Neural cell (in vitro differentiated cells): ENCODE data around the gene PLA2G5. TPM values are rescaled to one million over a fixed set of nuclear protein-coding genes. Genes with fewer than 3 reads are reported as not detected.

ENCODE experiments used
- H2AFZ ChIP-seq: fragments of 200-600, 300-800 bp; sonication (generic), shearing (Covaris generic); 2 replicates; pipeline ENCODE4 v1.6.0; 2014; ENCODE audit warnings: low read depth, mild to moderate bottlenecking, antibody characterized with exemption, low read length, moderate library complexity
- H3F3A ChIP-seq: fragments of 200-600 bp; shearing (Covaris generic); 2 replicates; pipeline ENCODE4 v1.6.1; 2016; ENCODE audit warnings: mild to moderate bottlenecking, moderate library complexity, mixed read lengths, antibody characterized with exemption, low read length; ENCODE audit not compliant: insufficient read depth, poor library complexity, severe bottlenecking
- H3K27ac ChIP-seq: fragments of 200-600, 300-800 bp; sonication (generic), shearing (Covaris generic); 2 replicates; pipeline ENCODE4 v1.5.1; 2014; ENCODE audit warnings: mild to moderate bottlenecking, low read length, moderate library complexity
- H3K27me3 ChIP-seq: fragments of 300-800, 200-600 bp; sonication (generic), shearing (Covaris generic); 2 replicates; pipeline ENCODE4 v1.6.0; 2014; ENCODE audit warnings: mild to moderate bottlenecking, low read depth, low read length, moderate library complexity; ENCODE audit not compliant: insufficient read depth
- H3K36me3 ChIP-seq: fragments of 300-800, 200-600 bp; sonication (generic), shearing (Covaris generic); 2 replicates; pipeline ENCODE4 v1.5.1; 2014; ENCODE audit warnings: mild to moderate bottlenecking, antibody characterized with exemption, low read length, moderate library complexity; ENCODE audit not compliant: insufficient read depth
- H3K4me2 ChIP-seq: fragments of 300-800, 200-600 bp; sonication (generic), shearing (Covaris generic); 2 replicates; pipeline ENCODE4 v1.6.0; 2014; ENCODE audit warnings: mild to moderate bottlenecking, low read length
- H3K4me3 ChIP-seq: fragments of 300-800, 200-600 bp; sonication (generic), shearing (Covaris generic); 2 replicates; pipeline ENCODE4 v1.5.1; 2014; ENCODE audit warnings: mild to moderate bottlenecking, low read length, moderate library complexity
- H3K79me2 ChIP-seq: fragments of 200-600 bp; shearing (Covaris generic); replicated peaks from 2 replicates; pipeline ENCODE4 v1.6.0; 2014; ENCODE audit warnings: mild to moderate bottlenecking, low read length, moderate library complexity; ENCODE audit not compliant: insufficient read depth
- H3K9ac ChIP-seq: fragments of 300-800, 200-600 bp; sonication (generic), shearing (Covaris generic); 2 replicates; pipeline ENCODE4 v1.6.1; 2016; ENCODE audit warnings: mild to moderate bottlenecking, low read length, mixed read lengths
- H3K9me2 ChIP-seq: fragments of 200-600 bp; shearing (Covaris generic); 2 replicates; pipeline ENCODE4 v1.6.1; 2016; ENCODE audit warnings: mild to moderate bottlenecking, low read length, mixed read lengths; ENCODE audit not compliant: insufficient read depth
- H3K9me3 ChIP-seq: fragments of 200-600, 300-800 bp; sonication (generic), shearing (Covaris generic); 2 replicates; pipeline ENCODE4 v1.6.1; 2016; ENCODE audit warnings: mild to moderate bottlenecking, mixed run types, low read length, moderate library complexity, mixed read lengths
- H4K20me1 ChIP-seq: fragments of 200-600 bp; shearing (Covaris generic); 2 replicates; pipeline ENCODE4 v1.6.1; 2016; ENCODE audit warnings: mild to moderate bottlenecking, mixed run types; ENCODE audit not compliant: insufficient read depth
- CTCF ChIP-seq: fragments of 450-650 bp; IDR thresholded peaks from 2 replicates; pipeline ENCODE4 v1.5.1; 2014; ENCODE audit warnings: antibody characterized with exemption, mild to moderate bottlenecking, moderate library complexity; ENCODE audit not compliant: poor library complexity, severe bottlenecking
- EP300 ChIP-seq: fragments of 450-650 bp; conservative IDR thresholded peaks from 2 replicates; pipeline ENCODE4 v1.6.1; 2014; ENCODE audit warnings: antibody characterized with exemption, mild to moderate bottlenecking, moderate library complexity; ENCODE audit not compliant: poor library complexity, severe bottlenecking
- EZH2 ChIP-seq: fragments of 200-600, 300-800 bp; shearing (Covaris generic), sonication (generic); IDR thresholded peaks from 2 replicates; pipeline ENCODE4 v1.6.1; 2014; ENCODE audit warnings: antibody characterized with exemption, low read length, borderline replicate concordance, mild to moderate bottlenecking; ENCODE audit not compliant: insufficient read depth, poor library complexity, severe bottlenecking
- MXI1 ChIP-seq: fragments of 450-650 bp; conservative IDR thresholded peaks from 2 replicates; pipeline ENCODE4 v1.6.1; 2014; ENCODE audit warnings: antibody characterized with exemption, mild to moderate bottlenecking; ENCODE audit not compliant: poor library complexity, severe bottlenecking
- POLR2AphosphoS5 ChIP-seq: IDR thresholded peaks from 2 replicates; pipeline ENCODE4 v1.6.1; 2012
- RAD21 ChIP-seq: fragments of 450-650 bp; conservative IDR thresholded peaks from 2 replicates; pipeline ENCODE4 v1.6.1; 2014; ENCODE audit warnings: antibody characterized with exemption, mild to moderate bottlenecking, moderate library complexity
- REST ChIP-seq: IDR thresholded peaks from 2 replicates; pipeline ENCODE4 v1.6.1; 2012; ENCODE audit warnings: borderline replicate concordance
- SMC3 ChIP-seq: fragments of 450-650 bp; conservative IDR thresholded peaks from 2 replicates; pipeline ENCODE4 v1.6.1; 2014; ENCODE audit warnings: antibody characterized with exemption, mild to moderate bottlenecking, moderate library complexity; ENCODE audit not compliant: poor library complexity
- TAF1 ChIP-seq: IDR thresholded peaks from 2 replicates; pipeline ENCODE4 v1.6.1; 2012; ENCODE audit warnings: low read depth
- polyA plus RNA-seq: library from polyadenylated mRNA; depleted of rRNA; stranded (reverse); fragments of >200 nt; gene quantifications from 2 replicates; pipeline ENCODE4 v1.2.3, GENCODE V29; 2014

The PLA2G5 gene
- polyA plus RNA-seq, 1 donor from 2014 or later = not detected

GRCh38 chr1:20136249-20136648, 66.3 kb downstream of the PLA2G5 start:
- Histone ChIP-seq H3K9me3 (no peaks in the 10 kb centered on the region), H3K27me3 (no peaks in the 10 kb centered on the region), H3F3A (no peaks in the 10 kb centered on the region), H2AFZ (no peak overlapping the region), H3K27ac (no peak overlapping the region), H4K20me1 (no peaks in the 10 kb centered on the region), H3K4me3 (no peak overlapping the region), H3K4me2 (no peak overlapping the region), H3K36me3 (no peaks in the 10 kb centered on the region), H3K9me2 (no peaks in the 10 kb centered on the region), H3K79me2 (no peaks in the 10 kb centered on the region), H3K9ac (no peak overlapping the region)
- TF ChIP-seq SMC3 (no peak), CTCF (no peak), EP300 (no peak), EZH2 (no peak), REST (no peak), POLR2AphosphoS5 (no peak), MXI1 (no peak), TAF1 (no peak), RAD21 (no peak)

GRCh38 chr1:20137055-20137454, 67.1 kb downstream of the PLA2G5 start:
- Histone ChIP-seq H4K20me1 (no peaks in the 10 kb centered on the region), H3K9ac (no peak overlapping the region), H3K36me3 (no peaks in the 10 kb centered on the region), H3K4me2 (no peak overlapping the region), H3K27me3 (no peaks in the 10 kb centered on the region), H3K79me2 (no peaks in the 10 kb centered on the region), H3K9me3 (no peaks in the 10 kb centered on the region), H3K9me2 (no peaks in the 10 kb centered on the region), H3K4me3 (no peak overlapping the region), H3F3A (no peaks in the 10 kb centered on the region), H3K27ac (no peak overlapping the region), H2AFZ (no peak overlapping the region)
- TF ChIP-seq POLR2AphosphoS5 (no peak), TAF1 (no peak), EP300 (no peak), EZH2 (no peak), CTCF (no peak), REST (no peak), MXI1 (no peak), SMC3 (no peak)
